ENCODE results near the gene HMHB1.

The HMHB1 gene

GRCh38 chr5:143805861-143806260 lies 6.1 kb upstream of the HMHB1 start:
- ATAC-seq: no peak
- TF ChIP-seq ARNTL (CRISPR knock-in tag; IDR thresholded peaks at IDR 0.05; ENCODE audit: borderline replicate concordance, low read depth) (no peak), ZNF565 (CRISPR knock-in tag; conservative IDR thresholded peaks at IDR 0.05; ENCODE audit: low read depth) (no peak), CSDC2 (CRISPR knock-in tag; IDR thresholded peaks at IDR 0.05) (no peak), GLIS3 (CRISPR knock-in tag; IDR thresholded peaks at IDR 0.05) (no peak), TOX (CRISPR knock-in tag; IDR thresholded peaks at IDR 0.05; ENCODE audit: borderline replicate concordance) (no peak), SNAI2 (CRISPR knock-in tag; IDR thresholded peaks at IDR 0.05) (no peak), RARB (CRISPR knock-in tag; IDR thresholded peaks at IDR 0.05) (no peak), OSR1 (CRISPR knock-in tag; IDR thresholded peaks at IDR 0.05) (no peak), PPARA (CRISPR knock-in tag; IDR thresholded peaks at IDR 0.05; ENCODE audit: borderline replicate concordance) (no peak)
- TF ChIP-seq, protein P1, sequence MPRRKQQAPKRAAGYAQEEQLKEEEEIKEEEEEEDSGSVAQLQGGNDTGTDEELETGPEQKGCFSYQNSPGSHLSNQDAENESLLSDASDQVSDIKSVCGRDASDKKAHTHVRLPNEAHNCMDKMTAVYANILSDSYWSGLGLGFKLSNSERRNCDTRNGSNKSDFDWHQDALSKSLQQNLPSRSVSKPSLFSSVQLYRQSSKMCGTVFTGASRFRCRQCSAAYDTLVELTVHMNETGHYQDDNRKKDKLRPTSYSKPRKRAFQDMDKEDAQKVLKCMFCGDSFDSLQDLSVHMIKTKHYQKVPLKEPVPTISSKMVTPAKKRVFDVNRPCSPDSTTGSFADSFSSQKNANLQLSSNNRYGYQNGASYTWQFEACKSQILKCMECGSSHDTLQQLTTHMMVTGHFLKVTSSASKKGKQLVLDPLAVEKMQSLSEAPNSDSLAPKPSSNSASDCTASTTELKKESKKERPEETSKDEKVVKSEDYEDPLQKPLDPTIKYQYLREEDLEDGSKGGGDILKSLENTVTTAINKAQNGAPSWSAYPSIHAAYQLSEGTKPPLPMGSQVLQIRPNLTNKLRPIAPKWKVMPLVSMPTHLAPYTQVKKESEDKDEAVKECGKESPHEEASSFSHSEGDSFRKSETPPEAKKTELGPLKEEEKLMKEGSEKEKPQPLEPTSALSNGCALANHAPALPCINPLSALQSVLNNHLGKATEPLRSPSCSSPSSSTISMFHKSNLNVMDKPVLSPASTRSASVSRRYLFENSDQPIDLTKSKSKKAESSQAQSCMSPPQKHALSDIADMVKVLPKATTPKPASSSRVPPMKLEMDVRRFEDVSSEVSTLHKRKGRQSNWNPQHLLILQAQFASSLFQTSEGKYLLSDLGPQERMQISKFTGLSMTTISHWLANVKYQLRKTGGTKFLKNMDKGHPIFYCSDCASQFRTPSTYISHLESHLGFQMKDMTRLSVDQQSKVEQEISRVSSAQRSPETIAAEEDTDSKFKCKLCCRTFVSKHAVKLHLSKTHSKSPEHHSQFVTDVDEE (CRISPR knock-in tag; IDR thresholded peaks at IDR 0.05): no peak
- TF ChIP-seq, protein P2, sequence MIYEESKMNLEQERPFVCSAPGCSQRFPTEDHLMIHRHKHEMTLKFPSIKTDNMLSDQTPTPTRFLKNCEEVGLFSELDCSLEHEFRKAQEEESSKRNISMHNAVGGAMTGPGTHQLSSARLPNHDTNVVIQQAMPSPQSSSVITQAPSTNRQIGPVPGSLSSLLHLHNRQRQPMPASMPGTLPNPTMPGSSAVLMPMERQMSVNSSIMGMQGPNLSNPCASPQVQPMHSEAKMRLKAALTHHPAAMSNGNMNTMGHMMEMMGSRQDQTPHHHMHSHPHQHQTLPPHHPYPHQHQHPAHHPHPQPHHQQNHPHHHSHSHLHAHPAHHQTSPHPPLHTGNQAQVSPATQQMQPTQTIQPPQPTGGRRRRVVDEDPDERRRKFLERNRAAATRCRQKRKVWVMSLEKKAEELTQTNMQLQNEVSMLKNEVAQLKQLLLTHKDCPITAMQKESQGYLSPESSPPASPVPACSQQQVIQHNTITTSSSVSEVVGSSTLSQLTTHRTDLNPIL (CRISPR knock-in tag; IDR thresholded peaks at IDR 0.05; ENCODE audit: low read depth): no peak
- TF ChIP-seq, protein P3, sequence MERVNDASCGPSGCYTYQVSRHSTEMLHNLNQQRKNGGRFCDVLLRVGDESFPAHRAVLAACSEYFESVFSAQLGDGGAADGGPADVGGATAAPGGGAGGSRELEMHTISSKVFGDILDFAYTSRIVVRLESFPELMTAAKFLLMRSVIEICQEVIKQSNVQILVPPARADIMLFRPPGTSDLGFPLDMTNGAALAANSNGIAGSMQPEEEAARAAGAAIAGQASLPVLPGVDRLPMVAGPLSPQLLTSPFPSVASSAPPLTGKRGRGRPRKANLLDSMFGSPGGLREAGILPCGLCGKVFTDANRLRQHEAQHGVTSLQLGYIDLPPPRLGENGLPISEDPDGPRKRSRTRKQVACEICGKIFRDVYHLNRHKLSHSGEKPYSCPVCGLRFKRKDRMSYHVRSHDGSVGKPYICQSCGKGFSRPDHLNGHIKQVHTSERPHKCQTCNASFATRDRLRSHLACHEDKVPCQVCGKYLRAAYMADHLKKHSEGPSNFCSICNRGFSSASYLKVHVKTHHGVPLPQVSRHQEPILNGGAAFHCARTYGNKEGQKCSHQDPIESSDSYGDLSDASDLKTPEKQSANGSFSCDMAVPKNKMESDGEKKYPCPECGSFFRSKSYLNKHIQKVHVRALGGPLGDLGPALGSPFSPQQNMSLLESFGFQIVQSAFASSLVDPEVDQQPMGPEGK (CRISPR knock-in tag; IDR thresholded peaks at IDR 0.05; ENCODE audit: borderline replicate concordance): no peak

DNA sequence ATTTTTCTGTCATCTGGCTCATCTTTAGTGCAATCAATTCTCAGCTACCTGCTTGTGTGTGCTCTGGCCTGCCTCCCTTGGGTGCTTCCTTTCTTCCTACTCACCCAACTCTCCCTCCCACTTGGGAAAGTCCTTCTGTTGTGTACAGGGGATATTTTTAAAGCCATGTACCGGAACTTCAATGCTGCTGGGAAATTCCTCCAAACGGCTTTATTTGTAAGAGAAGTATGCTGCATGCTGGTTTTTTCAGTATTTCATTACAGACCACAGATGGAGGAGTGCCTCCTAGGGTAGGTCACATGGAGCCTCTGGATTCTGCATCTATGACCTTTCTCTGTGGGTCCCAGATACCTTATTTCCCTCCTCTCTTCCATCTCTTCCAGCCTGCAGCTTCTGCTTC lies 5.4 kb upstream of the HMHB1 start:
- ATAC-seq: no peak
- TF ChIP-seq ISL1 (CRISPR knock-in tag; IDR thresholded peaks at IDR 0.05) (no peak), ESRRG (CRISPR knock-in tag; IDR thresholded peaks at IDR 0.05) (no peak), BACH2 (CRISPR knock-in tag; IDR thresholded peaks at IDR 0.05; ENCODE audit: borderline replicate concordance) (no peak), ZFP30 (CRISPR knock-in tag; IDR thresholded peaks at IDR 0.05) (no peak), PPARA (CRISPR knock-in tag; IDR thresholded peaks at IDR 0.05; ENCODE audit: borderline replicate concordance) (no peak), TCF4 (CRISPR knock-in tag; IDR thresholded peaks at IDR 0.05; ENCODE audit: borderline replicate concordance) (no peak), GLIS3 (CRISPR knock-in tag; IDR thresholded peaks at IDR 0.05) (no peak), RARB (CRISPR knock-in tag; IDR thresholded peaks at IDR 0.05) (no peak), SNAI2 (CRISPR knock-in tag; IDR thresholded peaks at IDR 0.05) (no peak), ZNF70 (CRISPR knock-in tag; IDR thresholded peaks at IDR 0.05) (no peak), OSR1 (CRISPR knock-in tag; IDR thresholded peaks at IDR 0.05) (no peak), ZC3H10 (CRISPR knock-in tag; IDR thresholded peaks at IDR 0.05) (no peak), CSDC2 (CRISPR knock-in tag; IDR thresholded peaks at IDR 0.05) (no peak), TOX (CRISPR knock-in tag; IDR thresholded peaks at IDR 0.05; ENCODE audit: borderline replicate concordance) (no peak), ZFP3 (CRISPR knock-in tag; IDR thresholded peaks at IDR 0.05) (no peak), ARNTL (CRISPR knock-in tag; IDR thresholded peaks at IDR 0.05; ENCODE audit: borderline replicate concordance, low read depth) (no peak)
- TF ChIP-seq, protein P2 (CRISPR knock-in tag; IDR thresholded peaks at IDR 0.05; ENCODE audit: low read depth): no peak
- TF ChIP-seq, protein P4, sequence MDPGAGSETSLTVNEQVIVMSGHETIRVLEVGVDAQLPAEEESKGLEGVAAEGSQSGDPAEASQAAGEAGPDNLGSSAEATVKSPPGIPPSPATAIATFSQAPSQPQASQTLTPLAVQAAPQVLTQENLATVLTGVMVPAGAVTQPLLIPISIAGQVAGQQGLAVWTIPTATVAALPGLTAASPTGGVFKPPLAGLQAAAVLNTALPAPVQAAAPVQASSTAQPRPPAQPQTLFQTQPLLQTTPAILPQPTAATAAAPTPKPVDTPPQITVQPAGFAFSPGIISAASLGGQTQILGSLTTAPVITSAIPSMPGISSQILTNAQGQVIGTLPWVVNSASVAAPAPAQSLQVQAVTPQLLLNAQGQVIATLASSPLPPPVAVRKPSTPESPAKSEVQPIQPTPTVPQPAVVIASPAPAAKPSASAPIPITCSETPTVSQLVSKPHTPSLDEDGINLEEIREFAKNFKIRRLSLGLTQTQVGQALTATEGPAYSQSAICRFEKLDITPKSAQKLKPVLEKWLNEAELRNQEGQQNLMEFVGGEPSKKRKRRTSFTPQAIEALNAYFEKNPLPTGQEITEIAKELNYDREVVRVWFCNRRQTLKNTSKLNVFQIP (CRISPR knock-in tag; IDR thresholded peaks at IDR 0.05; ENCODE audit: borderline replicate concordance, low read depth): no peak
- TF ChIP-seq, protein P3 (CRISPR knock-in tag; IDR thresholded peaks at IDR 0.05; ENCODE audit: borderline replicate concordance): no peak
- TF ChIP-seq, protein P1 (CRISPR knock-in tag; IDR thresholded peaks at IDR 0.05): no peak
